Myocyte (in vitro differentiated cells): Measurements from ENCODE around the gene RCBTB1. TPM values are rescaled to one million over a fixed set of nuclear protein-coding genes. Genes with fewer than 3 reads are reported as not detected.
"Not testable (repeated sequence)": the region's sequence is repeated elsewhere in the genome, so short reads cannot be mapped to it uniquely, and the experiment has no call there.

Experiments
- DNase-seq: peaks from one replicate; pipeline ENCODE4 v3.0.0-alpha.2; 2012; ENCODE audit warnings: low read depth
- polyA plus RNA-seq: library from polyadenylated mRNA; unstranded; fragments of >200 nt; gene quantifications from one replicate; pipeline ENCODE4 v1.2.1, GENCODE V29; 2012; ENCODE audit warnings: missing spikeins
- total RNA-seq: library from RNA; depleted of rRNA; stranded (reverse); fragments of >200 nt; gene quantifications from 2 replicates; pipeline ENCODE4 v1.2.3, GENCODE V29; 2014

RCBTB1 gene
- total RNA-seq, result 27.9 and 38.7 TPM in 2 replicates
- polyA plus RNA-seq, result 15.1 TPM

DNA sequence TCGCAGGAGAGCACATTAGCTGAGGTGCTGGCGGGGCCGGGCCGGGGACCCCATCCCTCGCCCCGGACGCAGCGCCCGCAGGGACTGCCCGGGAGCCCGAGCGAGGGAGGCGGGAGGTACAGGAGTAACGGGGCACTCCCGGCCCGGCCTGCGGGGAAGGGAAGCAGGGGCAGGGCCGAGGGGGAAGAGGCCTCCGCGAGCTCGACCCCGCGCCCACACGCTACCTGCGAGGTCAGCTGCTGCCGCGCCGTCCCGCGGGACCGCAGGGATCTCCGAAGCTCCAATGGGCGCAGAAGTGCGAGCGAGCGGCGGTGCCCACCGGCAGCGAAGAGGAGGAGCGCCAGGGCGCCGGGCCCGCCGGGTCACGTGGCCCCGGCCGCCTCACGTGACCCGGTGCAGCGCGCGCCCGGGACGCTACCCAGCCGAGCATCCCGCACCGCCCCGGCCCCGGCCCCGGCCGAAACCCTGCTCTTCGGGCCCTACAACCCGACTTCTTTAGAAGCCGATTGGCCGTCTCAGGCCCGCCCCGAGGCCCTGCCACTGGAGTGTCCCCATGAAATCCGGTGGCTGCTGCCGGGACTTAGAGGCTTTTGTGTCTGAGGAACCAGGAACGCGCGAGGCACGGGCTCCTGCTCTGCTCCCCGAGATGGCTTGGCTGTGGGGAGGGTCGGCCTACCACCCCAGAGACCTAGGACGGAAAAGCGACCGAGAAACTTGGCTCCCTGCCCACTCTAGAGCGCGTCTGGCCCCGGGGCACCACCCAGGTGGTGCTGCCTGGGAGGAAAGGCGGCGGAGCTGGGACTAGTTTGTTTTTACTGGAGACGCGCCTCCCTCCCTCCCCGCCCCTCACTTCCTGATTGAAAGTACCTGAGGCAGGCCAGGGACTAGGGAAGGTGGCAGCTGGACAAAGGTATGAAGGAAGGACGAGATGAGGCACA lies at the start of gene RCBTB1:
RCBTB1 (minus strand) TSS at position 339 of the 938 bp plus-strand sequence. CDS start 18,279 bp downstream, outside the sequence.
- DNase-seq, result peak; percentile 75

DNA sequence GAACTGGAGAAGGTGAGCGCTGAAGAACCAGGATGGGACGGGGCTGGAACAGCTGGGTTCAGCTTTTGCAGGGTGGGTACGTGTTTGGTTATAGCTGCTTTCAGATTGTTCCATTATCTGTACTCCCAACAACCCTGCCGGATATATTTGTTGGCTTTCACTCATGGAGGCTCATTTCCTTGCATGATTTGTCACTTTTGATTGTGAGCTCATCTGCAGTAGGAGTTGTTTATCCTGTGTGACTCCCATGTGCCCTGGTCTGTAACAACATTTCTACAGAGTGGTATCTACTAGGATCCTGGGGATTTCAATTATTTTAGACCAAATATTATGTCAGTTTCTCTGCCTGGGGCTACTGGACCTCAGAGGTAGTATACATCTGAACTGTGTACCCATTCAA lies 48.4 kb upstream of the RCBTB1 start:
- no peak for DNase-seq

DNA sequence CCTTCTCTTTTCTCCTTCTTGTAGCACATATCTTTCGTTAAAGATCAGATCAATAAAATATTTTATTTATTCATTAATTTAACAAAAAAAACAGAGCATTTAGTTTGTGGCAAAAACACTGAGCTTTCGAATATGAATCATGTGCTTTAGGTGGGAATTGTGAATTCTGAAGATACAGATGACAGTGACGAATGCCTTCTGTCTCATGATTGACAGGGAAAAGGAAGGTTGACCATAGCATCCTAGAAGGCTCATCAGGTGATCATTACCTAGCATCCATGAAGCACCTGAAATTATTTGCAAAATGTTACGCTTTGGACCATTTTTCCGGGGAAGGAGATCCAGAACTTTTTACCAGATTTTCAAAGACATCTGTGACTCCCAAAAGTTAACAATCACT lies 46.8 kb upstream of the RCBTB1 start:
- DNase-seq, result no peak

DNA sequence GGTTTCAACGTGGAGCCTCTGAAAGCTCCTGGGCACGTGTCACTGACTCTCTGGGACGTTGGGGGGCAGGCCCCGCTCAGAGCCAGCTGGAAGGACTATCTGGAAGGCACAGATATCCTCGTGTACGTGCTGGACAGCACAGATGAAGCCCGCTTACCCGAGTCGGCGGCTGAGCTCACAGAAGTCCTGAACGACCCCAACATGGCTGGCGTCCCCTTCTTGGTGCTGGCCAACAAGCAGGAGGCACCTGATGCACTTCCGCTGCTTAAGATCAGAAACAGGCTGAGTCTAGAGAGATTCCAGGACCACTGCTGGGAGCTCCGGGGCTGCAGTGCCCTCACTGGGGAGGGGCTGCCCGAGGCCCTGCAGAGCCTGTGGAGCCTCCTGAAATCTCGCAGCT lies 45.2 kb upstream of the RCBTB1 start:
- no peak for DNase-seq

DNA sequence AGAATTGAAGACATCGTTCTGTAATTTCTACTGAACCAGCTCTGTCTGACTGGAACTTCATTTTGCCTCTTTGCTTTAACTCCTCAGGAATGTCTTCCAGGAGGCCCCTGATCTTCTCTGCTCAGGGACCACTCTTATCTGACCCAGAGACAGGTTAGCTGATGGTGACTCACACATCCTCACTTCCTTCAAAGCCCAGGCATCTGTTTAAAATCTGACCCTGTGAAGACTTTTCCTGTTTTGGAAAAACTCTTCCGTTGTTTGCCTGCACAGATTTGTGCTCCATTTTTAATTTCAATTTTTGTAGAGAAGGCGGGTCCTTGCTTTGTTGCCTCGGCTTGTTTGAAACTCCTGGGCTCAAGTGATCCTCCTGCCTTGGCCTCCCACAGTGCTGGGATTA lies 44.6 kb upstream of the RCBTB1 start:
- DNase-seq, result no peak

DNA sequence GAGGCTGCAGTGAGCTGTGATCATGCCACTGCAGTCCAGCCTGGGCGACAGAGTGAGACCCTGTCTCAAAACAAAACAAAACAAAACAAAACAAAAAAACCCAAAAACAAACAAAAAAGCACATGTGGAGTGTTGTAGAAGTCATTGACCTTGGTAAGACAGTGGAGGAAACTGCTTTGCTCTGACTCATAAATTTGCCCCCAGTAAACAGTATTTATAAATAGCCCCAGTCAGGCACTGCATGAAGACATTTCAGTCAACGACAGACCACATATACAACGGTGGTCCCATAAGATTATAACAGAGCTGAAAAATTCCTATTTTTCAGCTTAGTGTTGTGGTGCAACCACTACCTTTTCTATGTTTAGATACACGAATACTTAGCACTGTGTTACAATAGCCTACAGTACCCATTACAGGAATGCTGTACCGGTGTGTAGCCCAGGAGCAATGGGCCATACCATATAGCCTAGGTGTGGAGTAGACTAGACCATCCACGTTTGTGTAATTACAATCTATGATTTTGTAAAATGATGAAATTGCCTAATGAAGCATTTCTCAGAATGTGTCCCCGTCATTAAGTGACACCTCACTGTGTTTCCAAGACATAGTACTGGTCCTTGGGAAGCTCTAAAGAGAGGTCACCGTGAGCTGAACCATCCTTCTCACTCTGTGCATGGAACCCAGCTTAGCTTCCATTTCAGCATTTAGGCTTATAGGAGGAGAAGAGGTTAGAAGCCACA lies 44.0 kb upstream of the RCBTB1 start:
- DNase-seq, result no peak

DNA sequence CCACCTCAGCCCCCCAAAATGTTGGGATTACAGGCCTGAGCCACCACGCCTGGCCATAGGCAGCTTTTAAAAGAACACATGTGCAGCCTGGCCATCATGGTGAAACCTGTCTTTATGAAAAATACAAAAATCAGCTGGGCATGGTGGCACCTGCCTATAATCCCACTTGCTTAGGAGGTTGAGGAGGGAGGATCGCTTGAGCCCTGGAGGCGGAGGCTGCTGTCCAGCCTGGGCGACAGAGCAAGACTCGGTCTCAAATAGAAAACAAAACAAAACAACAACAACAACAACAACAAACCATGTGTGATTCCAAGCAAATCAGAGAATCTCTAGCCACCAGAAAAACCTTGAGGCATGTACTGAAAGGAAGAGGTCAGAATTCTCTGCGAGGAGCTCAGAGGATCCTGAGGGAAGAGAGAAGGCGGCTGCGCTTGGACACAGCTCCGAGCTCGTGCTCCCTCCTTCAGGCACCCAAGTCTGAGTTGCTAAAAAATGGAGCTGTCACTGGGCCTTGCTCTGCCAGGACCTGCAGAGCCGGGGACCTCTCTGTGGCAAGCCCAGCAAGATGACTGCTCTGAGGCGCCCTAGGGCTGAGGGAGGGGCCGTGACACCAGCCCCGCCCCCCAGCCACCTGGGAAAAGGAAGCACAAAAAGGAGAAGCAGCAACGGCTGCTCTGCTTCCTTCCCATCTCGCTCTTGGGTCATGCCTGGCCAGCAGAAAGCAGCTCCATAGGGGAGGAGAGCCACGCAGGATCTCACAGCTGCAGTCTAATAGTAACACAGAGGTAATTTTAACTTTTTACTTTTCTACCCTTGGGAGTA lies 42.7 kb upstream of the RCBTB1 start, which contains the start of gene ARL11:
ARL11 (plus strand) TSS at position 677 of the 822 bp plus-strand sequence. CDS start 1,941 bp downstream, outside the sequence.
- no peak for DNase-seq

DNA sequence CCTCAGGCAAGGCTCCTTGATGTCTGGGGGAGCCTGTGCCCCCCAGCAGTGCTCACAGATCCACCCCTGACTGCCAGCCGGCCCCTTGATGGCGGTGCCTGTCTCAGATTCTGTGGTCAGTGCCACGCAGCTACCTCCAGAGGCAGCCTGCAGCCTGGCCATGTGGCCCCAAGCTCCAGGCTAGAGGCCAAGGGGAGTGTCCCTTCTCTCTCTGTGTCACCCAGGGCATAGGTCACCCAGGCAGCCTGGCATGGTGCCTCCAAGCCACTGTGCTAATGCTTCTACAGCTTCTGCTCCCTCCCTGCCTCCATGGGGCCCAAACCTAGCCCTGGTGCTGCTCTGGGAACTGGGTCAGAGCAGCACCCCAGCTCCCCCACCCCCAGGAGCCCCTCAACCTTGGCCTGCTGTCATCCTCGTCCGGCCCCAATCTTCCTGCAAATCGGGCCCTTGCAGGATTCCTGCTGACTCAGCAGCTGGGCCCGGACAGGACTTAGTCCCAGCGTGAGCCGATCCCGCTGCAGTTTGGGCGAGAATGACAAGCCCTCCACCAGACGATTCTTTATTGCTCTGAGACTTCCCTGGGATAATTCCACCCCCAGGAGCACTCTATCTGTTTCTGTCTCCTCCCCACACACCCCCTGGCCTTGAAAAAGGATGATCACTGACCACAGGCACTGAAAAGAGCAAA lies 40.2 kb upstream of the RCBTB1 start:
- DNase-seq, result no peak

DNA sequence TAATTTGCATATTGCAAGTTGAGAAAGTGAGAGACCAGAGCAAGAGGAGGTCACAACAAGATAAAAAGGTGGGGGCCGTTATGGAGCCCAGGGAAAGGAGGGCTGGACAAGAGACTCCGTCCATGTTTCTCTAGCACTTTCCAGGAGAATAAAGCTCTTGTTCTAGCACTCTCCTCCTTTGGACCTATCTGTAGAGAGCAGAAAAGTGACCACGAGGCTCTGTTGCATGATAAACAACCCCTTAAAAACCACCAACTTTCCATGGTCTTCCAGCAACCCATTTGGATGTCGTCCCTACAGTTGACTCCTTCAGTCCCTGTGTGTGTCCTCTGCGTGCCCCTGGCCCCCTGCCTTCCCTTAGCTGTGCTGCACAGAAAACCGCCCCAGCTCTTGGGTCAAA lies 38.9 kb upstream of the RCBTB1 start:
- no peak for DNase-seq

DNA sequence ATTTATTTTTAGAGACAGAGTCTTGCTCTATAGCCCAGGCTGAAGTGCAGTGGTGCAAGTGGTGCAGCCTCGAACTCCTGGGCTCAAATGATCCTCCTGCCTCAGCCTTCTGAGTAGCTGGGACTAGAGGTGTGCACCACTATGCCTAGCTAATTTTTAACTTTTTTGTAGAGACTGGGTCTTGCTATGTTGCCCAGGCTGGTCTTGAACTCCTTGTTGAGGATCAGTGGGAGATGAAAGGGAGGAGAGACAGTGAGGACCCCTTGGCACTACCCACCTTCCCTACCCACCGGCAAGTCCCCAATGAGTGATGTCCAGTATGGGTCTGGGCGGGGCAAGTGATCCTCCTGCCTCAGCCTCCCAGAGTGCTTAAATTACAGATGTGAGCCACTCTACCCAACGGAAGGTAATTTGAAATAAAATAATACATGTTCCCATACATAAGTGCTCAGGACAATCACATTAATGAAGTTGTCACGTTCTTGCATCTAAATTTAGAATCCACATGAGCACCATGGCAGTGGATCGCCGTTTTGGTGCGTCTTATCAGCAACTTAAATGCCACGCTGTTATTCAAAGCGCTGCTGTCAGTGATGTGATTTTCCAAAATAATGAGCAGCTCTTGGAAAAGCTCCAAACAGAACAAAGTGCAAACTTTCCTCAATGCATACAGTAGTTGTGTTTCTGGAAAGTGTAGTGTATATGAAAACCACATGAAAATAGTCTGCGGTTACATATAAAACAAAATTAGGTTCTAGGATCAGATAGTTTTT lies 37.0 kb upstream of the RCBTB1 start:
- DNase-seq, result no peak

DNA sequence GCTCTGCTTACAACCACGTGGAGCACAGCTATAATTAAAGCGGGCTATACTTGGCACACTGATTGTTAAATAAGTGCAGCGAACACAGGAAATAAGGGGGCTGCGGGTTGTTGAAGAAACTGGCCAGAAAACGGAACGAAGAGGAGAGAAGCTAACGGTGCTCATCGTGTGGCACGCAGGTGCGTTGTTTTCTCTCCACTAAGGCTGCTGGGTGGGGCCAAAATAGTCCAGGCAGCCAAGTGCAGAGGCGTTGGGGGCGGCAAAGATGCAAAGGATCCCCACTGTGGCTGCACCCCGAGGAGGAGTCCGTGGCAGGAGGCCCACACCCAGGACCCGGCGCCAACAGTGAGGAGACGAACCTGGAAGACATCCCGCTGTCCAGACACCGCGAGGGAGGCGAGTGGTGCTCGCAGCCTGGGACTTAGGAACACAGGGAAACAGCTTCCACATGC lies 34.8 kb upstream of the RCBTB1 start:
- DNase-seq, result no peak

DNA sequence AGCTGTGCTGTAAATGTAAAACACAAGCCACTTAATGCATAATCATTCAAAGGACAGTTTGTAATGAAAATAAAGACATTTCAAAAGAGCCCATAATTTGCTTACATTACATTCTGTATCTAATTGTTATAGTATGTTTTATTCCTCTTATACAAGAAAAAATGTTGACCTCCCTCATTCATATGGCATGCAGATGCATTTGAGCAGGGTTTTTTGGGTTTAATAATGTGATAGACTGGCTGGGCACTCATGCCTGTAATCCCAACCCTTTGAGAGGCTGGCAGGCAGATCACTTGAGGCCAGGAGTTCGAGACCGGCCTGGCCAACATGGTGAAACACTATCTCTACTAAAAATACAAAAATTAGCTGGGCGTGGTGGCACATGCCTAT lies 31.3 kb upstream of the RCBTB1 start:
- no peak for DNase-seq

DNA sequence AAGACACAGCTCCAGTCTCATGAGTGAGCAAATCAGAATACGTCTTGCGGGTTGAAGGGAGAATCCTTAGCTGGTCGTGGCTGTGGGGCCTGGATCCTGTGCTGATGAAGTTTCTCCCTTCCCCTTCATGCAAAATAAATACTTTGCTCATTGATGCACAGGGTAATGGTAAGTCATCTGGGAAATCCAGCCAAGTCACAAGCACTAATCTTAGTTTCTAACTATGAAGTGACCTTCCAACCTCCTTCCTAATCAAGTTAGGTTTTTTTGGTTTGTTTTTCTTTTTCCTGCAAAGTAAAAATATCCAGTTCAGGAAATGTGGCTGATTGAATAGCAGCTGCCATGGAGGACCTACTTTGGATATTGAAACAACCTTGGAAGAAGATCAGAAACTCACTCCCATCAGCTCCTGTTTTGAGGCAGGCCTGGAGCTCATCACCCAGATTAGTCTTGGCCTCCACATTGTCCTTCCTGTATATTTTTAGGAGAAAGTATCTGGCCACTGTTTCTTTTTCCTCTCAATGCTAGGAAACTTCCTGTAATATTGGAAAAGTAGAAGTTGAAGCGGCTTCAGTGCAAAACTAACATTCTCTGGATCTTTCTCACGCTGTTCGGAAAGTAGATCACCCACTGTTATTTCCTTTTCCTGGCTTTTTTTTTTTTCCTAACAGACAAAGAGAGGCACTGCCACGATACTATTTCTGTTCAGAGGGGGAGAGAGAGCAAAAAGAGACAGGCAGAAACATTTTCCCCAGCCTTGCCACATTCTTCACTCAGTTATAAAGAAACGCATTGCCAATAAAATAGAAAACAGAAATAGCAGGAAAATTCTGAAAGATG lies 30.7 kb upstream of the RCBTB1 start:
- no peak for DNase-seq

DNA sequence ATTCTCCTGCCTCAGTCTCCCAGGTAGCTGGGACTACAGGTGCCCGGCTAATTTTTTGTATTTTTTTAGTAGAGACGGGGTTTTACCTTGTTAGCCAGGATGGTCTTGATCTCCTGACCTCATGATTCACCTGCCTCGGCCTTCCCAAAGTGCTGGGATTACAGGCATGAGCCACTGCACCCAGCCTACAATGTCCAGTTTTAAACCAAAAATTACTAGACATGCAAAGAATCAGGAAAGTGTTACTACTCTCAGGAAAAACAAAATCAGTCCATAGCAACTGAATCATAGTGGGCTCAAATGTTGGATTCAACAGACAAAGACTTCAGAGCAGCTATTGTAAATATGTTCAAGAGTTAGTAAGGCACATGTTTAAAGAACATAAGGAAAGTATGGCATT lies 26.7 kb upstream of the RCBTB1 start:
- DNase-seq, result not testable (repeated sequence)

DNA sequence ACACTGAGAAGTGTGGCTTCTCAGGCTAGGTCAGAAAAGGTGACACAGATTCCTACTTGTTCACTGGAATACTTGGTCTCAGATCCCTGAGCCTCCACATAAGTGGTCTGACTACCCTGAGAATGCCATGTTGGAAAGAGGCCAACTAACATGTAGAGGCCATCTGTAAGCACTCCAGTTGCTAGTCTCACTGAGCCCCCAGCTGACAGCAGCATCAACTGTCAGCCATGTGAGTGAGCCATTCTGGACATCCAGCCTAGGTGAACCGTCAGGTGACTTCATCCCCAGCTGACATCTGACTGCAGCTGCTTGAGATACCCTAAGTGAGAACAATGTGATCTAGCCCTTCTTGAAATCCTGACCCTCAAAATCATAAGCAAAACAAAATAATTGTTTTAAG lies 24.8 kb upstream of the RCBTB1 start:
- DNase-seq, result peak; percentile 62

DNA sequence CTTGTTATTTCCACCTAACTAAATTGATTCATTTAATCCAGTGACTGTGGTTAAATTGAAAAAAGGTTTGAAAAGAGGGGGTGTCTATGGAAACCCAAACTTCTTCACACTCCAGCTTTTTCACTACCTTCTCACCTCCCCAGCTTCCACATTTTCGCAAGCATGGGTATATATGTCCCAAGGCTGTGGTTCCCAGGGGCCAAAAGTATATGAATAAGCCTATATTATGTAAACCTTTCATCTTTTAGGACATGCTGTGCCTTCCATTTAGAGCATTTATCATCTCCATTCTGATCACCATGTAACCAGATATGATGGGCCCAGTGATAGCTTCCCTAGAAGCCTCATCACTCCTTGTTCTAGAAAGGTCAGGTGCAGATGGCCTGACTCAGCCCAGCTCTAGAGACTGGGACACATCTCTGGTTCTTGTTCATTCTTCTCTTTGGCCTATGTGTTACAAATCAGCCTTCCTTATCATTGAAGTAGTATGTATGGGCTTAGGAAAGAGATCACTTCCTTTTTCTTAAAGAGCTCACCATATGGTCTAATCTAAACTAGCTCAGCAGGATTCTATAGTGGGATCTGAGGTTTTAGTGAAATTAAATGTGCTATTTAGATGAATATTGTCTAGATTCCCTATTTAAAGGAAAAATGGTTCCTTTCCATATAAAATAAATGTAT lies 23.4 kb upstream of the RCBTB1 start:
- DNase-seq, result no peak

DNA sequence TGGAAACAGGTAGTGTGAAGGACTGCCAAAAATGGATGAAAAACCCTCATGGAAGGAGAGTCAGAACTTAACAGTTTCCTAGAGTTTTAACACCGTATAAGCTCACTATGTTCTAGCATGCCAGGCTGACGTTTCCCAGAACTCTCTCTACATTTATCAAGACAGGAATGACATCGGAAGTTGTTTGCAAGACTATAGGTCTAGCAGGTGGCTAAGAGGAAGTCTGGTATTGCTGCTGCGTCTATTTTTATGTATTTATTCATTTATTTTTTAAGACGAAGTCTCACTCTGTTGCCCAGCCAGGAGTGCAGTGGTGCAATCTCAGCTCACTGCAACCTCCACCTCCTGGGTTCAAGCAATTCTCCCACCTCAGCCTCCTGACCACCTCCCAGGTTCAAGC lies 22.4 kb upstream of the RCBTB1 start:
- no peak for DNase-seq
